NB4 (cell line): ENCODE data around the gene CHDH.

Experiments
- MYC ChIP-seq: IDR thresholded peaks from 2 replicates; pipeline ENCODE4 v1.6.1; 2011; ENCODE audit warnings: low read depth, low read length
- POLR2A ChIP-seq: IDR thresholded peaks from 2 replicates; pipeline ENCODE4 v1.6.1; 2011; ENCODE audit warnings: mild to moderate bottlenecking; ENCODE audit not compliant: insufficient read length; ENCODE audit errors: extremely low read depth
- TF ChIP-seq, protein P1 (sequence below): IDR thresholded peaks from one replicate; pipeline ENCODE4 v1.5.1; 2012; ENCODE audit warnings: low read depth, low read length

- TF ChIP-seq POLR2A: no peak
- TF ChIP-seq, protein P1, sequence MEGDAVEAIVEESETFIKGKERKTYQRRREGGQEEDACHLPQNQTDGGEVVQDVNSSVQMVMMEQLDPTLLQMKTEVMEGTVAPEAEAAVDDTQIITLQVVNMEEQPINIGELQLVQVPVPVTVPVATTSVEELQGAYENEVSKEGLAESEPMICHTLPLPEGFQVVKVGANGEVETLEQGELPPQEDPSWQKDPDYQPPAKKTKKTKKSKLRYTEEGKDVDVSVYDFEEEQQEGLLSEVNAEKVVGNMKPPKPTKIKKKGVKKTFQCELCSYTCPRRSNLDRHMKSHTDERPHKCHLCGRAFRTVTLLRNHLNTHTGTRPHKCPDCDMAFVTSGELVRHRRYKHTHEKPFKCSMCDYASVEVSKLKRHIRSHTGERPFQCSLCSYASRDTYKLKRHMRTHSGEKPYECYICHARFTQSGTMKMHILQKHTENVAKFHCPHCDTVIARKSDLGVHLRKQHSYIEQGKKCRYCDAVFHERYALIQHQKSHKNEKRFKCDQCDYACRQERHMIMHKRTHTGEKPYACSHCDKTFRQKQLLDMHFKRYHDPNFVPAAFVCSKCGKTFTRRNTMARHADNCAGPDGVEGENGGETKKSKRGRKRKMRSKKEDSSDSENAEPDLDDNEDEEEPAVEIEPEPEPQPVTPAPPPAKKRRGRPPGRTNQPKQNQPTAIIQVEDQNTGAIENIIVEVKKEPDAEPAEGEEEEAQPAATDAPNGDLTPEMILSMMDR: no peak
- no peak for TF ChIP-seq MYC
Observed at GRCh38 chr3:53804697-53805462, 41.3 kb downstream of the CHDH start.
